ENCODE data around the gene STAP2. TPM values are rescaled to one million over a fixed set of nuclear protein-coding genes. Genes with fewer than 3 reads are reported as not detected.

The STAP2 gene
- total and polyA plus RNA-seq, 10 of the 15 experiments (the other 5 are each of a cell fraction or from before 2014, with no cell fraction given) = 0.84 to 22.4 (median 15.2) TPM

- TF ChIP-seq NFYB (IDR thresholded peaks at IDR 0.05; ENCODE audit: insufficient read depth, low read depth, low read length) = no peak
- TF ChIP-seq HCFC1 (IDR thresholded peaks at IDR 0.05; ENCODE audit: low read length) = no peak
- peak; percentile 74 for TF ChIP-seq MEF2B (IDR thresholded peaks at IDR 0.05; ENCODE audit: partially characterized antibody, poor library complexity, severe bottlenecking)
- 0 out of 4 replicates have a peak, but pooled peaks of 1 of the 2 experiments have one; percentile 11 for TF ChIP-seq ETV6 (conservative IDR thresholded peaks at IDR 0.05 in 1 of 2, IDR thresholded peaks at IDR 0.05 in 1 of 2; ENCODE audit: borderline replicate concordance in 1 of 2, low read depth in 1 of 2)
- peak; percentile 68; the same call in 1 of the 2 replicates for TF ChIP-seq TBL1XR1 (IDR thresholded peaks at IDR 0.05; ENCODE audit: low read depth, low read length)
- TF ChIP-seq, protein P1, sequence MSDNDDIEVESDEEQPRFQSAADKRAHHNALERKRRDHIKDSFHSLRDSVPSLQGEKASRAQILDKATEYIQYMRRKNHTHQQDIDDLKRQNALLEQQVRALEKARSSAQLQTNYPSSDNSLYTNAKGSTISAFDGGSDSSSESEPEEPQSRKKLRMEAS (IDR thresholded peaks at IDR 0.05; ENCODE audit: low read depth, low read length) = peak; percentile 87
- TF ChIP-seq ZNF274 (IDR thresholded peaks at IDR 0.05; ENCODE audit: insufficient read depth, insufficient read length) = no peak
- TF ChIP-seq WRNIP1 (IDR thresholded peaks at IDR 0.05; ENCODE audit: borderline replicate concordance, low read depth, low read length) = no peak
- TF ChIP-seq DPF2 (IDR thresholded peaks at IDR 0.05) = peak; percentile 78
- TF ChIP-seq NR2F1 (conservative IDR thresholded peaks at IDR 0.05) = peak; percentile 65
- TF ChIP-seq SIX5 (IDR thresholded peaks at IDR 0.05; ENCODE audit: low read depth, low read length, severe bottlenecking) = no peak
- TF ChIP-seq, protein P2, sequence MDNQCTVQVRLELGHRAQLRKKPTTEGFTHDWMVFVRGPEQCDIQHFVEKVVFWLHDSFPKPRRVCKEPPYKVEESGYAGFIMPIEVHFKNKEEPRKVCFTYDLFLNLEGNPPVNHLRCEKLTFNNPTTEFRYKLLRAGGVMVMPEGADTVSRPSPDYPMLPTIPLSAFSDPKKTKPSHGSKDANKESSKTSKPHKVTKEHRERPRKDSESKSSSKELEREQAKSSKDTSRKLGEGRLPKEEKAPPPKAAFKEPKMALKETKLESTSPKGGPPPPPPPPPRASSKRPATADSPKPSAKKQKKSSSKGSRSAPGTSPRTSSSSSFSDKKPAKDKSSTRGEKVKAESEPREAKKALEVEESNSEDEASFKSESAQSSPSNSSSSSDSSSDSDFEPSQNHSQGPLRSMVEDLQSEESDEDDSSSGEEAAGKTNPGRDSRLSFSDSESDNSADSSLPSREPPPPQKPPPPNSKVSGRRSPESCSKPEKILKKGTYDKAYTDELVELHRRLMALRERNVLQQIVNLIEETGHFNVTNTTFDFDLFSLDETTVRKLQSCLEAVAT (IDR thresholded peaks at IDR 0.05) = no peak; the same call in 1 of the 2 replicates
- TF ChIP-seq BCL3 (IDR thresholded peaks at IDR 0.05; ENCODE audit: borderline replicate concordance, insufficient read depth, low read depth, low read length, poor library complexity, severe bottlenecking) = peak; percentile 13
- peak; percentile 71; the same call in 1 of the 2 replicates for TF ChIP-seq SMARCA5 (IDR thresholded peaks at IDR 0.05)
- no peak for TF ChIP-seq ZBED1 (IDR thresholded peaks at IDR 0.05; ENCODE audit: borderline replicate concordance)
- no peak for TF ChIP-seq MEF2A (IDR thresholded peaks at IDR 0.05; ENCODE audit: insufficient read depth, low read depth, low read length)
- no peak for TF ChIP-seq SRF (IDR thresholded peaks at IDR 0.05; ENCODE audit: low read depth in 2 of 2, low read length in 2 of 2)
- TF ChIP-seq, protein P3, sequence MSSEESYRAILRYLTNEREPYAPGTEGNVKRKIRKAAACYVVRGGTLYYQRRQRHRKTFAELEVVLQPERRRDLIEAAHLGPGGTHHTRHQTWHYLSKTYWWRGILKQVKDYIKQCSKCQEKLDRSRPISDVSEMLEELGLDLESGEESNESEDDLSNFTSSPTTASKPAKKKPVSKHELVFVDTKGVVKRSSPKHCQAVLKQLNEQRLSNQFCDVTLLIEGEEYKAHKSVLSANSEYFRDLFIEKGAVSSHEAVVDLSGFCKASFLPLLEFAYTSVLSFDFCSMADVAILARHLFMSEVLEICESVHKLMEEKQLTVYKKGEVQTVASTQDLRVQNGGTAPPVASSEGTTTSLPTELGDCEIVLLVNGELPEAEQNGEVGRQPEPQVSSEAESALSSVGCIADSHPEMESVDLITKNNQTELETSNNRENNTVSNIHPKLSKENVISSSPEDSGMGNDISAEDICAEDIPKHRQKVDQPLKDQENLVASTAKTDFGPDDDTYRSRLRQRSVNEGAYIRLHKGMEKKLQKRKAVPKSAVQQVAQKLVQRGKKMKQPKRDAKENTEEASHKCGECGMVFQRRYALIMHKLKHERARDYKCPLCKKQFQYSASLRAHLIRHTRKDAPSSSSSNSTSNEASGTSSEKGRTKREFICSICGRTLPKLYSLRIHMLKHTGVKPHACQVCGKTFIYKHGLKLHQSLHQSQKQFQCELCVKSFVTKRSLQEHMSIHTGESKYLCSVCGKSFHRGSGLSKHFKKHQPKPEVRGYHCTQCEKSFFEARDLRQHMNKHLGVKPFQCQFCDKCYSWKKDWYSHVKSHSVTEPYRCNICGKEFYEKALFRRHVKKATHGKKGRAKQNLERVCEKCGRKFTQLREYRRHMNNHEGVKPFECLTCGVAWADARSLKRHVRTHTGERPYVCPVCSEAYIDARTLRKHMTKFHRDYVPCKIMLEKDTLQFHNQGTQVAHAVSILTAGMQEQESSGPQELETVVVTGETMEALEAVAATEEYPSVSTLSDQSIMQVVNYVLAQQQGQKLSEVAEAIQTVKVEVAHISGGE (CRISPR knock-in tag; IDR thresholded peaks at IDR 0.05) = no peak
- TF ChIP-seq, protein P4, sequence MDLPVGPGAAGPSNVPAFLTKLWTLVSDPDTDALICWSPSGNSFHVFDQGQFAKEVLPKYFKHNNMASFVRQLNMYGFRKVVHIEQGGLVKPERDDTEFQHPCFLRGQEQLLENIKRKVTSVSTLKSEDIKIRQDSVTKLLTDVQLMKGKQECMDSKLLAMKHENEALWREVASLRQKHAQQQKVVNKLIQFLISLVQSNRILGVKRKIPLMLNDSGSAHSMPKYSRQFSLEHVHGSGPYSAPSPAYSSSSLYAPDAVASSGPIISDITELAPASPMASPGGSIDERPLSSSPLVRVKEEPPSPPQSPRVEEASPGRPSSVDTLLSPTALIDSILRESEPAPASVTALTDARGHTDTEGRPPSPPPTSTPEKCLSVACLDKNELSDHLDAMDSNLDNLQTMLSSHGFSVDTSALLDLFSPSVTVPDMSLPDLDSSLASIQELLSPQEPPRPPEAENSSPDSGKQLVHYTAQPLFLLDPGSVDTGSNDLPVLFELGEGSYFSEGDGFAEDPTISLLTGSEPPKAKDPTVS (IDR thresholded peaks at IDR 0.05; ENCODE audit: low read depth, low read length) = no peak
- TF ChIP-seq RB1 (IDR thresholded peaks at IDR 0.05; ENCODE audit: borderline replicate concordance) = peak; percentile 70; the same call in 1 of the 2 replicates
- no peak for TF ChIP-seq SUPT20H (IDR thresholded peaks at IDR 0.05; ENCODE audit: borderline replicate concordance, control insufficient read depth, low read depth, low read length)
Measured at GRCh38 chr19:4379383-4380253, 41.0 kb upstream of the STAP2 start (continued).

Data from GM12878 (cell line).